A204.1 (cell line): ENCODE results near the gene KCNIP1.

Experiments
- FAIRE-seq: peaks from 2 replicates; lab custom pipeline; 2012; peaks lifted over from hg19 to GRCh38; lab: Jason Lieb, UNC

KCNIP1 gene

GRCh38 chr5:170720179-170720578 lies 216.4 kb downstream of the KCNIP1 start:
- no peak for FAIRE-seq

- no peak for FAIRE-seq
Observed at GRCh38 chr5:170720984-170721383, 217.2 kb downstream of the KCNIP1 start.

GRCh38 chr5:170721681-170722080 lies 217.9 kb downstream of the KCNIP1 start:
- FAIRE-seq = no peak

GRCh38 chr5:170722316-170722715 lies 218.5 kb downstream of the KCNIP1 start:
- no peak for FAIRE-seq

- no peak for FAIRE-seq
Observed at GRCh38 chr5:170731052-170731451, 227.2 kb downstream of the KCNIP1 start.

- FAIRE-seq = no peak
Observed at GRCh38 chr5:170732685-170733084, 228.9 kb downstream of the KCNIP1 start.

- no peak for FAIRE-seq
Observed at GRCh38 chr5:170736966-170737365, 233.1 kb downstream of the KCNIP1 start.

- FAIRE-seq = no peak
Observed at GRCh38 chr5:170737591-170737990, 233.8 kb downstream of the KCNIP1 start.

- FAIRE-seq = no peak
Observed at GRCh38 chr5:170738840-170739239, 235.0 kb downstream of the KCNIP1 start.

GRCh38 chr5:170739446-170739845 lies 235.6 kb downstream of the KCNIP1 start:
- no peak for FAIRE-seq

GRCh38 chr5:170740551-170741205 lies 236.9 kb downstream of the KCNIP1 start:
- no peak for FAIRE-seq

- no peak for FAIRE-seq
Observed at GRCh38 chr5:170741801-170742200, 238.0 kb downstream of the KCNIP1 start.

GRCh38 chr5:170743876-170744212 lies 240.0 kb downstream of the KCNIP1 start:
- no peak for FAIRE-seq

GRCh38 chr5:170745481-170746071 lies 241.8 kb downstream of the KCNIP1 start:
- no peak for FAIRE-seq

- FAIRE-seq = no peak
Observed at GRCh38 chr5:170746075-170746960, 242.5 kb downstream of the KCNIP1 start.

- no peak for FAIRE-seq
Observed at GRCh38 chr5:170746961-170747340, 243.1 kb downstream of the KCNIP1 start.

- FAIRE-seq = no peak
Observed at GRCh38 chr5:170747357-170747756, 243.5 kb downstream of the KCNIP1 start.

- no peak for FAIRE-seq
Observed at GRCh38 chr5:170747851-170748250, 244.0 kb downstream of the KCNIP1 start.

- no peak for FAIRE-seq
Observed at GRCh38 chr5:170748951-170749471, 245.2 kb downstream of the KCNIP1 start.

GRCh38 chr5:170749911-170750431 lies 246.2 kb downstream of the KCNIP1 start:
- FAIRE-seq = no peak

- FAIRE-seq = no peak
Observed at GRCh38 chr5:170750791-170751190, 247.0 kb downstream of the KCNIP1 start.

GRCh38 chr5:170751631-170752030 lies 247.8 kb downstream of the KCNIP1 start:
- no peak for FAIRE-seq
